Stimulated activated CD4-positive, alpha-beta T cell treated with anti-CD3 and anti-CD28 coated beads, Interleukin-1b, Interleukin-23, amount 100 ng/mL, for 1 hour (primary cell): ENCODE measurements around the gene ENG.
A peak's percentile ranks its signal among the peaks of the same experiment; 100 is the strongest.

Experiments
- DNase-seq, 2 donors: peaks; one replicate each; pipeline ENCODE4 v3.0.0-alpha.2; 2020; ENCODE audit warnings: low read depth in 2 of 2

The ENG gene

DNA sequence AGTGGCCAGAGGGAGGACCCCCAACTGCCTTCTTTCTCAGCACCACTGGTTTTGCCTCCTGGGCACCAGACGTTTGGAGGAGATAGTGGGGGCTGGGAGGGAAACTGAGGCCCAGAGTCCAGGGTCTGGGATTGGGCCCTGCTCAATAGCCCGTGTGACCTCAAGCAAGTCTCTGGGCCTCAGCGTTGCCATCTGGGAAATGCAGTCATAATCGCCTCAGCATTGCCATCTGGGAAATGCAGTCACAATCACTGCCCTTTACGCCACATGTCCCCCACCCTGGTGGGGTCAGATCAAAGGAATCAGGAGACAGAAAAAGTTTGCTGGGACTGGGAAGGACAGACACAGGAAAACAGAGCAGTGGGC, 77.6 kb downstream of the ENG start:
- no peak for DNase-seq

DNA sequence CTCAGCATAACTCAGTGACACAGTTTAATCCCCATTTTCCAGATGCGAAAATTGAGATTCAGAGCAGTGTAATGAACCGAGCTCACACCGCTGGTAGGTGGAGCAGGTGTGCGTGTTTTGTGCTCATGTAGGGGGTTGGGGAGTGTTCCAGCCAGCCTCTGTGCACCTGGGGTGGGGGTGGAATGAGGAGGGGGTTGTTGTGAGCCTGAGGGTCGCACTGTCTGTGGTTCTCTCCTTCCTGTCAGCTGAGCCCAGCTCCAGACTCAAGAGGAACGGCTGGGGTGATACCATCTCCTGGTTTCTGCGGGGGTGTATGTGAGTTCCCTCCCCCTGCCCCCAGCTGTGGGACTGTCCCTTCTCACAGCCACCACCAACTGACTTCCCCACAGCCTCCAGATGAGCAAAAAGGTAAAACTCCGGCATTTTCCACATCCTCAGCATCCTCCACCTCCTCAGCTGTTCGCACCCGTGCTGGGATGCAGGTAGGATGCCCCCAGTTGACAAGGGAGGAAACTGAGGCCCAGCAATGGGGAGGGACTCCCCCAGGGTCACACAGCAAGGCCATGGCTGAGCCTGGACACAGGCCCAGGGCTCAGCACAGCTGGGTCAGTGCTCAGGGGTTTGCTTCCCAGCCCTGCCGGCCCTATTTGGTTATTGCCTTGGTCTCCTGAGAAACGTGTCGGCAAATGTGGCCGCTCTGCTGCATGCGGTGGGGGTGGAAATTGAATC, 78.1 kb downstream of the ENG start:
- peak; percentile 38 to 60 for DNase-seq

DNA sequence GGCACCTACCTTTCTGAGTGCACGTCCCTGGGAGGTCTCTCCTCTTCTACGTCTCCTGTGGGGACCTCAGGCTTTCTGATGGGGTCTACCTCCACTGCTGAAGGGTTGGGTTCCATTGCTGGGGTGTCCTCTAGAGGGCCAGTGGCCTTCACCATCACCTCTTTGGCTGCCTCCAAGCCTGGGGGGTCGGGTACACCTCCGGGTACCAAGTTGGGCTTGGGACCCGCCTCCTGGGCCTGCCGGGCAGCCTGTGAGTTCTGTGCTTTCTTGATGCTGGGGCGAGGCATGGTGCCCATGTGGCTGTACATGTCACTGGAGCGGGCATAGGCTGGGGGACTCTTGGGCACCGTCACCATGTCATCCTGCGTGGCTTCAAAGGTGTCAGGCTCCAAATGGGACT, 80.5 kb downstream of the ENG start:
- no peak for DNase-seq

DNA sequence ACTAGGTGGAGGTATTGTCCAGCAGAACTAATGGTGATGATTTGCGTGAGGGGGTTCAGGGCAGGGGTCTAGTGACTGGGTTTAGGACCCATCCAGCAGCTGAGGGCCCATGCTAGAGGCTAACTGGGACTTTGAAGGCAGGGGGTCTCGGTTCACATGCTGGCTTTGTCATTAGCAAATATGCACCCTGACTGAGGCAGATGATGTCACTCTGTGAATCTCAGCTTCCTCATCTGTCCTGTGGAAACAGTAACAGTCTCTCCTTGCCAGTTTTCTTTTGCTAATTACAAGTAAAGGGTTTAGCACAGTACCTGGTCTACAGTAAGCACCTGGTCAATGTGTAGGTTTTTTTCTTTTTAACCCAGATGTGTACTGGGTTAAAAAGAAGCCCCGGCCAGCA, 81.2 kb downstream of the ENG start:
- no peak for DNase-seq

DNA sequence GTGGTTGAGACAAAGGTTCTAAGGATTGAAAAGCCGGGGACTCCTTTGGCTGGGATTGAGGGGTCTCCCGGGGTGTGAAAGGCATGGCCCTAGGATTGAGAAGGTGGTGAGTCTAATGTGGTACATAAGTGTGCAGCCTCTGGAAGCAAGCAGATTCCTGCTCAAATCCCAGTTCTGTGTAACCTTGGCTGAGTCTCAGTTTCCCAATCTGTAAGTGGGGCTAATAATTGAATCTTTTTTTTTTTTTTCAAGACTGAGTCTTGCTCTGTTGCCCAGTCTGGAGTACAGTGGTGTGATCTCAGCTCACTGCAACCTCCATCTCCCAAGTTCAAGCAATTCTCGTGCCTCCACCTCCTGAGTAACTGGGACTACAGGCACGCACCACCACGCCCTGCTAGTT, 81.9 kb downstream of the ENG start:
- no peak for DNase-seq

DNA sequence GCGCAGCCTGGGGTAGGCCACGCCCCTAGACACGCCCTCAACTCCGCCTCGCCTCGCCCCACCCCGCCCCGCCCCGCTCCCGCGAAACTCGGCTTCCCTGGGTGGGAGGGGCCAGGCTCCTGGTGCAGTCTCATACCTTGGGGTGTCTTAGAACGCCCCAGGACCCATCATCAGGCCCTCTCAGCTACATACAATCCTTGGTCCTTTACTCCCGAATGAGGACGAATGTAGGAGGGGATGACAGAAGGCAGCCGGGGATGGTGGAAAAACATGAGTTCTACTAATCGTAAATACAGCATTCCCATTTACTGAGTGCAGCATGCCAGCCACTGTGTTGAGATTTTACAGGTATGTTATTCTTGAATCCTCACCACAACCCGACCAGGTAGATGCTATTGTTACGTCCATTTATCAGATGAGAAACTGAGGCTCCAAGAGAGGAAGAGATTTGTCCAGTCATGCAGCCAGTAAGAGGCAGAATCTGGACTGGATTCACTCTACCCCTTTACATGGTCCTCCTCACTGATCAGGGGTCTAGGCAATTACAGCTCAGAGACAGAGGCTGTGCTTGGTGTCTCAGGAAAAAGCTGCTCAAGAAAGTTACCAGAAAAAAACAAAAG, 82.8 kb downstream of the ENG start:
- no peak for DNase-seq

DNA sequence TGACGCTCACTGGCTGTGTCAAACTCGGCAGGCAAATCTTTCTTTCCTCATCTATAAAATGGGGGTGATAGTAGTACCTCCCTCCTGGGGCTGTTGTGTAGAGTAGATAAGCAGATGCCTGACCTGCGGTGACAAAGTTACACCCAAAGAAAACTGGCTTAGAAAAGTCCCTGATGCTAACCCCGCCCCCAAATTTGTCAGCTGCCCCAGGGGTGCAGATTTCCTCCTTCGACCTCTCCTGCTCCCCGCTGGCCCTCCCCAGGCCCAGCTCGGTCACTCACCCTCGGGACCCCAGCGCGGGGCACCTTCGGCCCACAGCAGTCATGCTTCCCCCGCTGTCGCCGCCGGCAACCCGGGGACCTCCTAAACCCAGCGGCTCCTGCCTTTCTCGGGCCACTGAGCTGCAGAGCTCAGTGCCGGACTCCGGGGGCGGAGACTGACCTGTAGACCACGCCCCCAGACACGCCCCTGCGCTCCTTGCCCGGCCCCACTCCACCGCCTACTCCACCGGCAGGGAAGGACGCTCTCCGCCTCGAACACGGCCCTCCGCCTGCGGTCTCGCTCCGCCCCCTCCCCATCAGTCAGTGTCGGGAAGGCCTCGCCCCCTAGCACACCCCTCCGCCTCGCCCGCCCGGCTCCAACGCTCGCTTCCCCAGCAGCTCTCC, 83.4 kb downstream of the ENG start:
- peak; percentile 90 to 97 for DNase-seq

DNA sequence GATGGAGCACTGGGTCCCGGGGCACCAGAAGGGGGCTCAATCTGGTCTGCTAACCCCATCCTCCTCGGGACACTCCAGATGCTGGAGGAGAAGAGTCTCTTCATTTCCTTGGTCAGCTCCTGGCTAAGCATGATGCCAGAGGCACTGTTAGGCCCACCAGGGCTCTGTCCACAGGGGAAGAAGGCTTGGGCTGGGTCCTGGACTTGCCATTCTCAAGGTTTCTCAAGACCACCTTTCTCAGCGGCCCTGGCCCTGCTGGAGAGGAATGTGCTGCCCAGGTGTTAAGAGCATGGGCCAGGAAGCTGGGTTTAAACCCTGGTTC, 83.9 kb downstream of the ENG start:
- DNase-seq = no peak

DNA sequence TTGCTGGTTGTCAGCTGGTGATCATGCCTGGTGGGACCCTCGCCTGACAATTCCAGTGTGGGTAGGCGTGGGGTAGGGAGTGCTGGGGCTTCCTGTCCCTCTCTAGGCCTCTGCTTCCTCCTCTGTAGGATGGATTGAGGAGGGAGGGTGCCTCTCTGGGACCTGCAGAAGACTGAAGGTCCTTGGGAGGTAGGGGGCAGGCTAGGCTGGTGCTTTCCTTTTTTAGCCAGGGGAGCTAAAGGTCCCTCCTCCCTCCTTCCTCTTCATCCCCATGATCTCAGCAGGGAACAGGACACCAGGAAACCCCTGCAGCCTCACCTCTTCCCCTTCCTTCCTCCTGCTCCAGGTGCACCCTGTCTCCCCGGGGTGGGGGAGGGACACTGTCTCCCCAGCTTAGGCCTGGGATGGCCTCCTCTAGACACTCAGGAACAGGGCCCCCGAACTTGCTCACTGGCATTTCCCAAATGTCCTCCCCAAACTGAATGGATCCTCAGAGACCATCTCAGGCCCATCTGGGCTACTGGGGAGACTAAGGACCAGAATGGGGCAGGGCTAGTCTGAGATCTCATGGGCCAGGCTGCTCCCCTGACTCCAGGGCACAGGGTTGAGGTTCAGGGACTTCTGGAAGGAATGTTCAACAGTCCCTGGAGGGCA, 84.4 kb downstream of the ENG start:
- no peak for DNase-seq

DNA sequence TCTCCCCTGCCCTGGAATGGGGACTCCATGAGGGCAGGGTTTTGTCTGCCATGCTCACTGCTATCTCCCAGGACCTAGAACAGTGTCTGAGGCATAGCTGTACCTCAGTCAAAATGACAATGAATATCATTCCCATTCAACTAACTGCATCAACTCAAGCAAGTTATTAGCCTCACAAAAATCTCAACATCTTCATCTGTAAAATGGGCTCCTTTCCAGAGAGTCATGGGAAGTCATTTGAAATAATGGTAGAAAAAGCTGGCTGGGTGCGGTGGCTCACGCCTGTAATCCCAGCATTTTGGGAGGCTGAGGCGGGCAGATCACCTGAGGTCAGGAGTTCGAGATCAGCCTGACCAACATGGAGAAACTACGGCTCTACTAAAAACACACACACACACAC, 85.4 kb downstream of the ENG start:
- DNase-seq = no peak

DNA sequence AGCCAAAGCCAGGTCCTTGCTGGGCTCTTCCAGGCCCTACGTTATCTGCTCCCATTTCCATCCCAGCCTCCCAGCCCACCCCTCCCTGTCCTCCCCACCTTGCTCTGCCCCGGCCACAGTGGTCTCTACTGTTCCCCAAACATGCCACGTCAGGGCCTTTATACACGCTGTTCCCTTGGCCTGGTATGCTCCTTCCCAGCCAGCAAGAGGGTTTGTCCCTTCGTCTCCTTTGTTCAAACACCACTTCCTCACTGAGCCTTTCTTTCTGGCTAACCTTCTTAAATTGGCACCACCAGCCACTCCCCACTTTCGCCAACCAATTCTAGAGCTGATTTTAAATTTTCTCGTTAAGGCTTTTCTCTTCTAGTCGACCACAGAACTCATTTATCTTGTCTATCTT, 85.8 kb downstream of the ENG start:
- DNase-seq = no peak

DNA sequence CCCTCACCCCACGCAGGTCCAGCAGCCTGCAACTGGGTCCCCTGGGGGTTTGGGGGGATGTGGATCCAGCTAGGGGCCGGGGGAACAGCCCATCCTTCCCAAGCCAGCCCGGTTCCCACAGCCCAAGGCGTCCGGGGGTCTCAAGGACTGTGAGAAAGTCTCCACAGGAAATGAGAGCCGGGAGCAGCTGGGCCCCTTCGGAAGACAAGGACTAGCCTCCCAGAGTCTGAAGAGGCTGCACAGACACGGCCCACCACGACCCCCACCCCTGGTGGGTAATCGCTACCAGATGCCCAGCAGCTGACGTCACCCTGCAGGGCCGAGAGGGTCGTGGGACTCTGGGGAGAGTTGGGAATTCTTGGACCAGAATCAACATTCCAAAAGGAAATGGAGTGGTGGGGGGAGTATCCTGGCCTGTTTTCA, 86.5 kb downstream of the ENG start:
- no peak for DNase-seq

DNA sequence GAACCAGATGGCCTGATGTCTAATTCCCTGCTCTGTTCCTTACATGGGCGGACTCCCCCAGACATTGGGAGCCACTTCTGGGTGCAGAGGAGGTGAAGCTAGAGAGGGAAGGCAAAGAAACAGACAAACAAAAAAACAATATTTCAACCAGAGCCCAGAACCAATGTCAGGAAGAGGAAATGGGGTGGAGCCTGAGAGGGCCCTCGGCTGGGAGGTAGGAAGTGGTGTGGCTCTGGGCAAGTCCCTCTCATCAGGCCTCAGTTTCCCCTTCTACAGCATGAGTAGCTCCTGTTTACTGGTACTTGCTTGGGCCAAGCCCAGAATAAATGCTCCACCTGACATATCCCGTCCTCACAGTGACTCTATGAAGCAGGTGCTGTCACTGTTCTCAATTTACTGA, 87.0 kb downstream of the ENG start:
- DNase-seq = no peak

DNA sequence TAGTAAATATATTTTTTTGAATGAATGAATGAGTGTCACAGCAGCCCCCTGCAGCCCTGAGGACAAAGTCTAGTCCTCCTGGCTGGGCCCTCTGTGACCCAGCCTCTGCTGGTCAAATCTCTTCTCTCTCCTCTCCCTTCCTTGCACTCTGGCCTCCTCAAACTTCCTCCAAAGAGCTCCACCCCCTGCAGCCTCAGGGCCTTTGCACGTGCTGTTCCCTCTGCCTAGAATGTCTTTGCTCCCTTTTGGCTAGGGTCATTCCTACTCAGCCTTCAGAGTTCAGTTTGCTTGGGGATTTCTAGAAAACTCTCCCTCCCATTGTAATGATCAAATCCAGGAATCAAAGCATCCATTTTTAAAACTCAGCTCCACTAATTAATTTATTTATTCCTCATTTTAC, 89.0 kb downstream of the ENG start:
- DNase-seq = no peak
